Astrocyte of the cerebellum (primary cell): Measurements from ENCODE around the gene PBX3.

Source experiments
- DNase-seq: peaks from one replicate; pipeline ENCODE4 v3.0.0-alpha.2; 2011; ENCODE audit warnings: low read depth
- H3K4me3 ChIP-seq: 2 replicates; pipeline ENCODE4 v1.5.1; 2011; ENCODE audit warnings: mild to moderate bottlenecking, low read depth, low read length, moderate library complexity
- CTCF ChIP-seq: IDR thresholded peaks from 2 replicates; pipeline ENCODE4 v1.5.1; 2012; ENCODE audit warnings: low read length, low read depth, moderate library complexity, mild to moderate bottlenecking; ENCODE audit errors: missing control alignments
- in situ Hi-C: cut with HindIII; loops from 2 replicates; pipeline ENCODE4 v1.10.0; 2017; ENCODE audit warnings: low sequenced_read_pairs

PBX3 gene

DNA sequence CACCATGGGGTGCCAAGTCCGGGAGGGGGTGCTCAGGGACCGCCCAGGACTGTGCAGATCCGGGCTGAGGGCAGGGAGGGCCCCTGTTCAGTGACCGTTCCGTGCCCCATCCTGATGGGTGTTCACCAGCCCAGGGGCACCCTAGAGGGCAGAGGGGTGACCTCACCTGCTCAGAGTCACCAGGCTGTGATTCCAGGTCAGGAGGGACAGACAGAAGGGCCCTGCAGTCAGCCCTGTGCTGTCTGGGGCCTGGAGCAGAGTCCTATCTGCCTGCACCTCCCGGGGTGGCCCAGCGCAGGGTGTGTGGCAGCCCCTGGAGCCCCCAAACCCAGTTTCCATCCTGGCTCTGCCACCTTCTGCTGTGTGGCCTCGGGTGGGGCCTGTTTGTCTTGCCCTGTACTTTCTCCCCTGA, 241.9 kb downstream of the PBX3 start:
- no peak overlapping the region for H3K4me3 ChIP-seq

DNA sequence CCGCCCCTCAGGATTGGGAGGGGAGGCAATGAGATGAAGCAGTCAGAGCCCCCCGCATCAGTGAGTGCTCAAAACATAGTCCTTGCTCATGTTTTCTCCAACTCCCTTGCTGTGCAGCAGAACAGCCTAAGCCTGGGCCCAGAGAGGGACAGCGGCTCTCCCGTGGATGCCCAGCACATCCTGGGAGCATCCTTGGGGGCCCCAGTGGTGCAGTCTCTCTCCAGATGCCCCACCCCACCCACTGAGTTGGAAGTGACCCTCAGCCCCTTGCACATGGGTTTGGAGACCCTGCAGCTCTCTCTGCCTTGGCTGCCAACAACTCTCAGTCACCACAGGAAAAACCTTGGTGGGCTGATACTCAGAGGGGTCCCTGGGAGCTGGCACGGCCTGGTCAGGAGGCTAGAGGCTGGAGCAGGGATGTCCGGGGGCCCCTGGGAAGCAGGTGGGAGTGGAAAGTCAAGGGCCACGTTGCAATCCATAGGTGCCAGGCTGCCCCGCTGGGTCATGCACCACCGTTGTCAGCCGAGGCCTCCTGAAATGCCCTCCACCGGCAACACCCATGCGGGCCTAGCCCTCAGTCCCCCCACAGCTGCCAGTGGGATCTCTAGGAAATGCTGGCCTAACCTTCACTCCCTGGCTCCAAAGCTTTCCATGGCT, 242.5 kb downstream of the PBX3 start:
- no peak overlapping the region for H3K4me3 ChIP-seq
- in situ Hi-C loops: no loop called here
- TF ChIP-seq CTCF: no peak
- no peak for DNase-seq

More for the DNA sequence above, 241.9 kb downstream of the PBX3 start:
- TF ChIP-seq CTCF: no peak
- in situ Hi-C loops: no loop called here
- no peak for DNase-seq

DNA sequence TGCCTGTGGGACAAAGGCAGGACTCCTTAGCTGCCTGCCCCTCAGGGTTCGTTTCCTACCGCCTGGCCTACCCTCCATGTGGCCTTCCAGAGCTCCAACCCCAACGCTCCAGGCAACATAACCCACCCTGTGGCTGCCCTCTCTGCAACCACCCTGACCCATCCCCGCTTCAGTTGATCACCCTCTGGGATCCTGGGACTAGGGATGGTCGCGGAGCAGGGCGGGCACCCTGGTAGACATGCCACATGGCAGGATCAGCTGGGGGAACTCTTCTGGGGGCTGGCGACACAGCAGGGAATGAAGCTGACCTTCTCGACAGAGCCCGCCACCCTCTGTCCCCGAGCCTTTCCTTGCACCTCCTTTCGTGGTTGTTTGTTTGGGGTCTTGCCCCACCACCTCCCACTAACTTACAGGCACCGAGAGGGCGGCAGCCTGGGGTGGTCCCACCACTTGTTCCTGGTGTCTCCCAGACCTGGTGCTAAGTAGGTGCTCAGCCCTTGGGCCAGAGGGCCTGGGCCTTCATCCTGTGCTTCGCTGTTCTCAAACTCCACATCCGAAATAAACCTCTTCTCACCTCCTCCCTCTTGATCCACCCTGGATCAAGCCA, 243.1 kb downstream of the PBX3 start:
- no peak for TF ChIP-seq CTCF
- in situ Hi-C loops: no loop called here
- no peak for DNase-seq
- H3K4me3 ChIP-seq: no peak overlapping the region

- TF ChIP-seq CTCF: no peak
- DNase-seq: no peak
- in situ Hi-C loops: no loop called here
- no peak overlapping the region for H3K4me3 ChIP-seq
Measured at GRCh38 chr9:125990793-125991220, 243.6 kb downstream of the PBX3 start.

GRCh38 chr9:125991886-125992529, 244.8 kb downstream of the PBX3 start:
- no peak for TF ChIP-seq CTCF
- no peak for DNase-seq
- no peak overlapping the region for H3K4me3 ChIP-seq
- in situ Hi-C loops: no loop called here

- no peak overlapping the region for H3K4me3 ChIP-seq
- no peak for TF ChIP-seq CTCF
- in situ Hi-C loops: no loop called here
- DNase-seq: no peak
Measured at GRCh38 chr9:125992557-125992956, 245.4 kb downstream of the PBX3 start.
